Activated B cell treated with CpG ODN at 0.5 μM for 24 hours (primary cell): Measurements from ENCODE around the gene GAPDH. TPM values are rescaled to one million over a fixed set of nuclear protein-coding genes. Genes with fewer than 3 reads are reported as not detected.

Experiments
- ATAC-seq: fragments of 200-7000 bp; cut with Tn5 transposase; one replicate; pipeline ENCODE4 v1.10.0; 2021; ENCODE audit warnings: low read depth, mild to moderate bottlenecking, moderate library complexity
- CTCF ChIA-PET: fragments of 350-600 bp; sonication (Branson Sonifier 250); formaldehyde crosslinking; loops from one replicate; lab custom pipeline; 2021; ENCODE audit warnings: antibody characterized with exemption; lab: Charles Lee
- POLR2A ChIA-PET: fragments of 350-600 bp; sonication (Branson Sonifier 250); formaldehyde crosslinking; loops from one replicate; lab custom pipeline; 2021; ENCODE audit warnings: antibody characterized with exemption; lab: Charles Lee
- DNase-seq: peaks from one replicate; pipeline ENCODE4 v3.0.0; 2022
- H3K27ac Mint-ChIP-seq: one replicate; pipeline ENCODE4 v1.8.0; 2020; ENCODE audit warnings: mixed read lengths
- H3K27me3 Mint-ChIP-seq: one replicate; pipeline ENCODE4 v1.8.0; 2021; ENCODE audit warnings: mixed read lengths
- H3K36me3 Mint-ChIP-seq: one replicate; pipeline ENCODE4 v1.8.0; 2021; ENCODE audit warnings: low read depth, mixed read lengths
- H3K4me1 Mint-ChIP-seq: one replicate; pipeline ENCODE4 v1.8.0; 2021; ENCODE audit warnings: mixed read lengths
- H3K4me3 Mint-ChIP-seq: one replicate; pipeline ENCODE4 v1.8.0; 2020; ENCODE audit warnings: mild to moderate bottlenecking, mixed read lengths
- H3K9me3 Mint-ChIP-seq: one replicate; pipeline ENCODE4 v1.8.0; 2020; ENCODE audit warnings: mixed read lengths
- CTCF ChIP-seq: fragments of 200-600 bp; IDR thresholded peaks from one replicate; pipeline ENCODE4 v1.8.0; 2022; ENCODE audit warnings: antibody characterized with exemption, mild to moderate bottlenecking
- intact Hi-C: fragments of 100-400 bp; cut with micrococcal nuclease; formaldehyde crosslinking; loops from one replicate; pipeline ENCODE4 v1.15.1; 2024
- total RNA-seq: library from RNA; stranded (reverse); gene quantifications from 2 replicates; pipeline ENCODE4 v1.2.3, GENCODE V29; 2022

GAPDH gene
- total RNA-seq, 1 donor from 2014 or later, result 1,003 TPM

- peaks cover 30% of the 10 kb centered on the region for H3K36me3 Mint-ChIP-seq
- no peak overlapping the region for H3K4me3 Mint-ChIP-seq
- DNase-seq (no peak), ATAC-seq (no peak)
- H3K4me1 Mint-ChIP-seq, result no peaks in the 10 kb centered on the region
- POLR2A ChIA-PET, result no interaction called here
- CTCF ChIA-PET, result interaction anchor here (1.1 kb wide), 1 partner anchor 30 kb away, joined by 3 read pairs; no protein-coding TSS in a partner anchor
- H3K27me3 Mint-ChIP-seq, result no peaks in the 10 kb centered on the region
- intact Hi-C loops, result no loop called here
- H3K9me3 Mint-ChIP-seq, result no peaks in the 10 kb centered on the region
- H3K27ac Mint-ChIP-seq, result no peak overlapping the region
- no peak for TF ChIP-seq CTCF
Observed at GRCh38 chr12:6507102-6507998, 27.0 kb upstream of the GAPDH start.

- TF ChIP-seq CTCF, result no peak
- DNase-seq (no peak), ATAC-seq (no peak)
- POLR2A ChIA-PET, result no interaction called here
- no peaks in the 10 kb centered on the region for H3K4me1 Mint-ChIP-seq
- CTCF ChIA-PET, result no interaction called here
- no peaks in the 10 kb centered on the region for H3K9me3 Mint-ChIP-seq
- intact Hi-C loops, result no loop called here
- no peak overlapping the region for H3K4me3 Mint-ChIP-seq
- no peak overlapping the region for H3K27ac Mint-ChIP-seq
- no peaks in the 10 kb centered on the region for H3K27me3 Mint-ChIP-seq
- peaks cover 36% of the 10 kb centered on the region for H3K36me3 Mint-ChIP-seq
Observed at GRCh38 chr12:6508087-6508486, 26.2 kb upstream of the GAPDH start.

DNA sequence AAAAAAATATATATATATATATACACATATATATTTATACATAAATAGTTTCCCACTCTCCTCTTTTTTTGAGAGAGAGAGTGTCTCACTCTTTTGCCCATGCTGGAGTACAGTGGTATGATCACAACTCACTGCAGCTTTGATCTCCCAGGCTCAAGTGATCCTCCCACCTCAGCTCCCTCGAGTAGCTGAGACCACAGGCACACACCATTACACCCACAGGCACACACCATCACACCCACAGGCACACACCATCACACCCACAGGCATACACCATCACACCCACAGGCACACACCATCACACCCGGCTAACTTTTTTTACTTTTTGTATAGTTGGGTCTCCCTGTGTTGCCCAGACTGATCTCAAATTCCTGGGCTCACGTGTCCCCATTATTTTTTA, 14.1 kb upstream of the GAPDH start:
- Mint-ChIP-seq H3K9me3 (no peaks in the 10 kb centered on the region), H3K4me1 (no peaks in the 10 kb centered on the region), H3K27ac (no peak overlapping the region), H3K36me3 (peaks cover 81% of the 10 kb centered on the region), H3K27me3 (no peaks in the 10 kb centered on the region), H3K4me3 (no peak overlapping the region)
- TF ChIP-seq CTCF, result no peak
- intact Hi-C loops, result no loop called here
- ChIA-PET POLR2A (no interaction called here), CTCF (no interaction called here)
- ATAC-seq, result no peak
- DNase-seq, result no peak

DNA sequence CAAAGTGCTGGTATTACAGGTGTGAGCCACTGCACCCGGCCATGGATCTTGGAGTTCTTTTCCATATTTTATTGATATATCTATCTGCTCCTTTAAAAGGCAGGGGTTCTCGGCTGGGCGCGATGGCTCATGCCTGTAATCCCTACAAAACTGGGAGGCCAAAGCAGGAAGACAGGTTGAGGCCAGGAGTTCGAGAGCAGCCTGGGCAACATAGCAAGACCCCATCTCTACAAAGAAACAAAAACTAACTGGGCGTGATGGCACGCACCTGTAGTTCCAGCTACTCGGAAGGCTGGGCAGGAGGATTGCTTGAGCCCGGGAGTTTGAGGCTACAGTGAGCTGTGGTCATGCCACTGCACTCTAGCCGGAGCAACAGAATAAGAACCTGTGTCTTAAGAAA, 12.1 kb upstream of the GAPDH start:
- H3K9me3 Mint-ChIP-seq, result no peaks in the 10 kb centered on the region
- no peak for TF ChIP-seq CTCF
- CTCF ChIA-PET, result no interaction called here
- H3K4me1 Mint-ChIP-seq, result no peaks in the 10 kb centered on the region
- no peaks in the 10 kb centered on the region for H3K27me3 Mint-ChIP-seq
- H3K4me3 Mint-ChIP-seq, result no peak overlapping the region
- POLR2A ChIA-PET, result no interaction called here
- ATAC-seq, result no peak
- intact Hi-C loops, result no loop called here
- H3K36me3 Mint-ChIP-seq, result peaks cover 85% of the 10 kb centered on the region
- DNase-seq, result no peak
- H3K27ac Mint-ChIP-seq, result no peak overlapping the region

DNA sequence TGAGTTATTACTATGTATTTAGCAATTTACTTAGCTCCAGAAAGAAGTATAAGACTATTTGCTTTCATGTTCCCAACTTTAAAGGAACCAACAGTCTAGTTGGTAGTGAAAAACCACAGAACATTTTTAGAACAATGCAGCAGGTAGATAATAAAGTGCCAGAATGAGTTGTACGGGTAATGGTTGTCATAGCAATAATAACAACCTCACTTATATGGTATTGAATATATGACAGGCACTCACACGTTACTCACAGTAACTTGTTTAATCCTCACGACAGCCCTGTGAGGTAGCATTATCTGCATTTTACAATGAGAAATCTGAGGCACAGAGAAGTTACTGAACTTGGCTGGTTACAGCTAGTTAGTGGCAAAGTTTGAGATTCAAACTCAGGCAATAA, 10.6 kb upstream of the GAPDH start:
- ChIA-PET CTCF (no interaction called here), POLR2A (interaction anchor here (0.6 kb wide), 1 partner anchor 10 kb away, joined by 3 read pairs; no protein-coding TSS in a partner anchor)
- TF ChIP-seq CTCF, result no peak
- no peak overlapping the region for H3K4me3 Mint-ChIP-seq
- no peaks in the 10 kb centered on the region for H3K27me3 Mint-ChIP-seq
- no peaks in the 10 kb centered on the region for H3K4me1 Mint-ChIP-seq
- DNase-seq, result no peak
- ATAC-seq, result no peak
- no peaks in the 10 kb centered on the region for H3K9me3 Mint-ChIP-seq
- peaks cover 86% of the 10 kb centered on the region for H3K36me3 Mint-ChIP-seq
- intact Hi-C loops, result no loop called here
- no peak overlapping the region for H3K27ac Mint-ChIP-seq
